Measurements from ENCODE around the gene MCRIP1.
A peak's percentile ranks its signal among the peaks of the same experiment; 100 is the strongest.

Gene MCRIP1

DNA sequence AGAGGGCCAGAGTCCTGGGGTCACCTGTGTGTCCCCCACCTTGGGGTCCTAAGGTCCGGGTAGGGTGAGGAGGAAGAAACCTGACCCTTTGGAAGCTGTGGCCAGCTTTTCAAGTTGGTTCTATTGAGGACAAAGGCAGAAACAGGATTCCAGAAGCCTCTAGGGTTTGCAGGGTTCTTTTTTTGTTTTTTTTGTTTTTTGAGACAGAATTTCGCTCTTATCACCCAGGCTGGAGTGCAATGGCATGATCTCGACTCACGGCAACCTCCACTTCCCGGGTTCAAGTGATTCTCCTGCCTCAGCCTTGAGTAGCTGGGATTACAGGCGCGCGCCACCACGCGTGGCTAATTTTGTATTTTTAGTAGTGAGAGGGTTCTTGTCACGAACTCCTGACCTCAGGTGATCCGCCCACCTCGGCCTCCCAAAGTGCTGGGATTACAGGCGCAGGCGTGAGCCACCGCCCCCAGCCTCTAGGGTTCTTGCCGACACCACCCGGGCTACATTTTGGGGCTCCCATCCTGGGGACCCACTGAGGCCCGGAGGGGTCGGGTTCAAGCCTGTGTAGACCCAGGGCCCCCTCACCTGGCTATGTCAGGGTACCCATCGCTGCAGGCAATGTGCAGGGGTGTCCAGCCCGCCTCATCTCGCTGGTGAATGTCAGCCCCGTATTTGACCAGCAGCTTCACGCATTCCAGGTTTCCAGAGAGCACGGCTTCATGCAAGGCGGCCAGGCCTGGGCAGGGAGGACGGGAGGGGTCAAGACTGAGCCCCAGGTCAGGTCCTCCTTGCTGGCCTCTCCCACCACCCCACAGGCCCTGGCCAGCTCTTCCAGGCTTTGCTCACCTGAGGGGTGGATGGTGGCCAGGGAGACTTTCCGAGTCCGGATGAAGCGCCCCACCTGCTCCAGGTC lies 1.1 kb upstream of the MCRIP1 start:
- Histone ChIP-seq H3K9ac (ENCODE audit: low read depth, low read length) (peak overlapping the region; percentile 92), H3K4me1 (ENCODE audit: control insufficient read depth, insufficient read depth, low read length) (no peaks in the 10 kb centered on the region), H3K4me3 (ENCODE audit: low read depth, low read length) (peak overlapping the region; percentile 84), H3K27me3 (ENCODE audit: control insufficient read depth, insufficient read depth, low read length) (no peaks in the 10 kb centered on the region), H3K9me3 (ENCODE audit: control insufficient read depth, insufficient read depth, low read length) (no peaks in the 10 kb centered on the region), H3K36me3 (ENCODE audit: control insufficient read depth, insufficient read depth, low read length) (no peaks in the 10 kb centered on the region)

DNA sequence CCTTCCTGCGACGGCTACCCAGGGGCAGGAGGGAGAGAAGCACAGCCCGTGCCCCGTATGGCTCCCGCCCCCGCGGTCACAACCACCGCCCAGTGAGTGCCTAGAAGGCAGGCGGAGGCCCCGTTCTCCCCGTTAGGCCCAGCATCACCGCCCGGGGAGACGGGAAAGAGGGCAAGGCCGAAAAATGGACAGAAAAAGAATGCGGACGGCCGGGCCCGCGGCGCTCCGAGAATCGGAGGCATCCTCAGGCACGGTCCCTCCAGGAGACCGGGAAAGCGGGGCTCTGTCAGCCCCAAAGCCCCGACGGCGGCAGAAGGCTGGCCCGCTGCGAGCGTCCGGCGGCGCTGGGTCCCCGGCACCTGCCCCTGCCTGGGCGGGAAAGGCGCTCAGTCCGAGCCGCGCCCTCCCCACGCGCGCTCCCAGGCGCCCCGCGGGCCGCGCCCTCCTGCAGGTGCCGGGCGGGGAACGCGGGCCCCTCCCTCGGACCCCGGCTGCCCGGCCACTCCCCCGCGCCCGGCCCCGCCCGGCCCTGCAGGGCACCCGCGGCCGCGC lies 407 bp downstream of the MCRIP1 start:
- no peaks in the 10 kb centered on the region for H3K4me1 ChIP-seq (ENCODE audit: control insufficient read depth, insufficient read depth, low read length)
- no peaks in the 10 kb centered on the region for H3K9me3 ChIP-seq (ENCODE audit: control insufficient read depth, insufficient read depth, low read length)
- H3K36me3 ChIP-seq (ENCODE audit: control insufficient read depth, insufficient read depth, low read length): no peaks in the 10 kb centered on the region
- H3K9ac ChIP-seq (ENCODE audit: low read depth, low read length): peak overlapping the region; percentile 49
- H3K4me3 ChIP-seq (ENCODE audit: low read depth, low read length): peak overlapping the region; percentile 76
- no peaks in the 10 kb centered on the region for H3K27me3 ChIP-seq (ENCODE audit: control insufficient read depth, insufficient read depth, low read length)

DNA sequence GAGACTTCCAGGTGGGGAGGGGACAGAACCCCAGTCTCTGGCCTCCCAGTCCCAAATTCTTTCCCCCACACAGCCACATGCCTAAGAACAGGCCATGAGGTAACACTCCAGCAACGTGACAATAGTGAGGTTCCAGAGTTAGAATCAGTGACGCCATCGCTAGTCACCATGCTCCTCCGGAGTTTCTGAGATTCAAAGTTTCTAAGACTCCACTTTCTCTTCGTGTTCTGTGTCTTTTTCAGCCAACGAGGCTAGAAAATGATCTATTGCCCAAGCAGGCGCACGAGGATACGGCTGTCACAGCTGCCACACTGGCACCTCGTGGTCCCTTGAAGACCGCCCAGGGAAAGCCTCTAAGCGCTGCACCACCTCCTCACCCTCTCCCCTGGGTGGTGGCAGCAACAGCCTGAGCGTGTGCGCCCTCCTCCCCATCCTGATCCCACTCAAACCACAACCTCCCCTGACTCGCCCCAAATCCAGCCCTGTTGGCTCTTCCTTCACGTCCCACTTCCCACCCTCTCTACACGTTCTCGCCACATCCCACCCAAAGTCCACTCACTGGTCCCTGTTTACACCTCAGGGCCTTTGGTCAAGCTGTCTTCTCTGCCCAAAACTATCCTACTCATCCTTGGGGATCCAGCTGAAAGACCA lies 1.0 kb downstream of the MCRIP1 start:
- no peaks in the 10 kb centered on the region for H3K9me3 ChIP-seq (ENCODE audit: control insufficient read depth, insufficient read depth, low read length)
- no peaks in the 10 kb centered on the region for H3K4me1 ChIP-seq (ENCODE audit: control insufficient read depth, insufficient read depth, low read length)
- peak overlapping the region; percentile 49 for H3K9ac ChIP-seq (ENCODE audit: low read depth, low read length)
- no peaks in the 10 kb centered on the region for H3K27me3 ChIP-seq (ENCODE audit: control insufficient read depth, insufficient read depth, low read length)
- H3K36me3 ChIP-seq (ENCODE audit: control insufficient read depth, insufficient read depth, low read length): no peaks in the 10 kb centered on the region
- H3K4me3 ChIP-seq (ENCODE audit: low read depth, low read length): peak overlapping the region; percentile 76

DNA sequence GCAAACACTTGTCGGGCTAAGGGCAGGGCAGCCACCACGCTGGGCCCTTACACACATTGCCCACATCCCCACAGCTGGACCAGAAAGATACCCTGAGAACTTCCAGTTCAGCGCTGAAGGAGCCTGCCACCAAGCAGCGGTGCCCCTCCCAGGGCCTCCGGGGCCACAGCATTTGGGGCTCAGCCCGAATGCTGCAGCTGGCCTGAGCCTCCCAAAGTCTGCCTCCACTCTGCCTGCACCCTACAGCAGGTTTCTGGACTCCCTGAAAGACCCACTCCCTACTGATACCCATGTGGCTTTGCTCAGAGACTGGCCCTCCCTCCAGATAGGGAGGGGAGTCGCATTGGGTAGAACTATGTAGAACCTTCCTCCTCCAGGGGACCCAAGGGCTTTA lies 1.5 kb downstream of the MCRIP1 start:
- Histone ChIP-seq H3K4me3 (ENCODE audit: low read depth, low read length) (no peak overlapping the region), H3K27me3 (ENCODE audit: control insufficient read depth, insufficient read depth, low read length) (no peaks in the 10 kb centered on the region), H3K9ac (ENCODE audit: low read depth, low read length) (no peak overlapping the region), H3K4me1 (ENCODE audit: control insufficient read depth, insufficient read depth, low read length) (no peaks in the 10 kb centered on the region), H3K36me3 (ENCODE audit: control insufficient read depth, insufficient read depth, low read length) (no peaks in the 10 kb centered on the region), H3K9me3 (ENCODE audit: control insufficient read depth, insufficient read depth, low read length) (no peaks in the 10 kb centered on the region)

DNA sequence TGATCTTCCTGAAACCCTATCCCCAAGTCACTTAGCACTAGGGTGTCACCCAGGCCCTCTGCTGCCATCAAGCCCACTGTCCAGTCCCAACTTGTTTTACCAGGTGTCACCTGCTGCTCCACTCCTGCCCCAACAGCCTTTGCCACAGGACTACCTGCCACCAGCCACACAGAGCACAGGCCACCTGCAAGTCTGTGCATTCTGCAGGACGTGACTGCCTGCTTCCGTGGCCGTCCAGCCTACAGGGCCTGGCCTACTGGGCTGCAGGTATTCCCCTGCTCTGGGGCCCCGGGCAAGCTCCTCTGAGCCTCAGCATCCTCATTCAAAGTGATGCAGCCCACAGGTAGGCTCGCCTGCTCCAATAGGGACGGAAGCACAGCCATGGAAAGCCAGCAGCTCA lies 3.2 kb downstream of the MCRIP1 start:
- Histone ChIP-seq H3K36me3 (ENCODE audit: control insufficient read depth, insufficient read depth, low read length) (no peaks in the 10 kb centered on the region), H3K4me3 (ENCODE audit: low read depth, low read length) (no peak overlapping the region), H3K27me3 (ENCODE audit: control insufficient read depth, insufficient read depth, low read length) (no peaks in the 10 kb centered on the region), H3K4me1 (ENCODE audit: control insufficient read depth, insufficient read depth, low read length) (no peaks in the 10 kb centered on the region), H3K9ac (ENCODE audit: low read depth, low read length) (no peak overlapping the region), H3K9me3 (ENCODE audit: control insufficient read depth, insufficient read depth, low read length) (no peaks in the 10 kb centered on the region)

DNA sequence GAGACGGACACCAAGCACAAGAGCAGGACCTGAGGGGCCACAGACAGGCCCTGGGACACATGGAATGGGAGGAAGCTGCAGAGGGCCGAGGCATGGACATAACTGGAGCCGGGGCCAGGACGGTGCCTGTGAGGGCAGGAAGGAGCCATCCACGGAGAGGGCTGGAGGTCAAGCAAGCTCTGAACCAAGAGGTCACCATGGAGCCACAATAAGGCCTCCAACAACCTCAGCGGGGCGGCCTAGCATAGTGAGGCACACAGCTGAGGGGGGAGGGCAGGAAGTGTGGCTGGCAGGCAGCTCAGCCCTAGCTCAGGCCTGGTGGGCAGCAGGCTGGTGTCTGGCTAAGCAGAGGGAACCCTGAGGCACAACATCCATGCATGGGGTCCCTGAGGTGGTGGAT lies 4.4 kb downstream of the MCRIP1 start:
- no peak overlapping the region for H3K4me3 ChIP-seq (ENCODE audit: low read depth, low read length)
- H3K27me3 ChIP-seq (ENCODE audit: control insufficient read depth, insufficient read depth, low read length): no peaks in the 10 kb centered on the region
- peaks cover under 1% of the 10 kb centered on the region for H3K36me3 ChIP-seq (ENCODE audit: control insufficient read depth, insufficient read depth, low read length)
- no peaks in the 10 kb centered on the region for H3K4me1 ChIP-seq (ENCODE audit: control insufficient read depth, insufficient read depth, low read length)
- H3K9ac ChIP-seq (ENCODE audit: low read depth, low read length): peak overlapping the region; percentile 60
- no peaks in the 10 kb centered on the region for H3K9me3 ChIP-seq (ENCODE audit: control insufficient read depth, insufficient read depth, low read length)

DNA sequence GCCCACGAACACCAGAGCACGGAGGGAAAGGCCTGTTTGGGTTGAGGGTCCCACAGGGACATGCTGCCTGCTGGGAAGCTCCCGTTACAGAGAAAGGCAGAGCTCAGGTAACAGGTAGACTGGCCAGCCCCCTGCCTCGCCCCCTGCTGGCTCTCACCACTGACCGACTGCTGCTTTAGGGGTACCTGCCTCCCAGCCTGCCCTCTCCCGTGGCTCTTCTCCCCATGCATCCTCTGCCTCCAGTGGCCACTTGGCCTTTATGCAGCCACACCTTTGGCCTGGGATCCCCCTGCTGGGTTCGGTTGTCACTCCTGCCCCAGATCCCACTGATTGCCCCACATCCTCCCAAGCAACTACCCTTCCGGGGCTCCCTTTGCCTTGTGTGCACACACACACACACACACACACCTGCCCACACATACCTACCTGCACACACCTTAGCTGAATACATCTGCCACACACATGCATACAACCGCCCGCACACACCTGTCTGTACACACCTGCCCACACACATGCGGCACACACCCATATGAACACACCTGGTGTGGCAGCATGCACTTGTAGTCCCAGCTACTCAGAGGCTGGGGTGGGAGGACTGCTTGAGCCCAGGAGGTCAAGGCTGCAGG lies 7.1 kb downstream of the MCRIP1 start:
- H3K4me3 ChIP-seq (ENCODE audit: low read depth, low read length): no peak overlapping the region
- no peaks in the 10 kb centered on the region for H3K9me3 ChIP-seq (ENCODE audit: control insufficient read depth, insufficient read depth, low read length)
- H3K27me3 ChIP-seq (ENCODE audit: control insufficient read depth, insufficient read depth, low read length): no peaks in the 10 kb centered on the region
- H3K4me1 ChIP-seq (ENCODE audit: control insufficient read depth, insufficient read depth, low read length): no peaks in the 10 kb centered on the region
- H3K9ac ChIP-seq (ENCODE audit: low read depth, low read length): no peak overlapping the region
- H3K36me3 ChIP-seq (ENCODE audit: control insufficient read depth, insufficient read depth, low read length): peaks cover 8% of the 10 kb centered on the region

DNA sequence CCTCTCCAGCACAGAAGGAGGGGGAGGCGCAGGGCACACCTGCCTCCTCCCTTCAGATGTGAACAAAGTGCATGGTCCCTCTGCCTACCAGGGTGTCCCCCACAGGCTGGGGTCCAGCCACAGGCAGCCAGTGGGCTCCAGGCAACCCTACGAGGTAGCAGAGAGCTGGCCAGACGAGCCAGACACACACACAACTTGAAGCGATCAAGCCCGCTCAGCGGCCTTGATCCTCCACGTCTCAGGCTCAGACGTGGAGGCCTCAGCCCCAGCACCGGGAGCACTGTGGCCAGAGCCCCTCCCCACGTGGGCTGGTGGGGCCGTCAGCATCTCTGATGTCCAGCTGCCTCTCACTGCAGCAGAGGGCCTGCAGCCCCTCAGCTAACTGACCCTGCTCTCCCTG lies 8.5 kb downstream of the MCRIP1 start:
- Histone ChIP-seq H3K4me3 (ENCODE audit: low read depth, low read length) (no peak overlapping the region), H3K36me3 (ENCODE audit: control insufficient read depth, insufficient read depth, low read length) (peaks cover 8% of the 10 kb centered on the region), H3K4me1 (ENCODE audit: control insufficient read depth, insufficient read depth, low read length) (peaks cover 3% of the 10 kb centered on the region), H3K27me3 (ENCODE audit: control insufficient read depth, insufficient read depth, low read length) (no peaks in the 10 kb centered on the region), H3K9ac (ENCODE audit: low read depth, low read length) (no peak overlapping the region), H3K9me3 (ENCODE audit: control insufficient read depth, insufficient read depth, low read length) (no peaks in the 10 kb centered on the region)

DNA sequence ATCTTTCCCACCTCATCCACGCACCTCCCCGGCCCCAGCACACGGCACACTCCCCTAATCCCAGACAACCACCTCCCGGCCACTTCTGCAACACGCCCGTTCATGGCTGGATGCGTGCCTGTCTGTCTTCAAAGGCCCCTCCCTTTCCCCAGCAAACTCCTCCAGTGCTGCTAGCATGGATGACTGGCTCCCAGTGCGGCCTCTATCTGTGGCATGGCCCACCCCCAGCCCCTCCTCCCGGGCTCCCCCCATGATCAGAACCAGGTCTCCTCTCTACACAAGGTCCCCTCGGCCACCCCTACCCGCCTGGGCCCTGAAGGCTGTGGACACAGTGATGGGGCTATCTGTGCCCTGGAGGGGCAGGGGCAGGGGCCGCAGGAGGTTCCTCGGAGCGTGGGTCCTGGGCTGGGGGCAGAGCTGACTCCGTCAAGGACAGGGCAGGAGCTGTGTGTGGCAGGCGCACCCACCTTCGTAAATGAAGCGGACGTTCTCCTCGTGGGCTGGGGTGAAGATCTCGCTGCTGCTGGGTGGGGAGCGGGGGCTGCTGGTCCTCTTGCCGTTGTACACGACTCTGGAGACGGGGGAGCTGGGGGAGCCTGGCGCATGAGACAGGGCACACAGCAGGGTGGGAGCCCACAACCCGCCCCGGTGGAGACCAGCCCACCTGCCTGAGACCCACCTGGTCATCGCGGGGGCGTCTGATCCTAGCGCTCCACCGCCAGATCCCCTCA lies 9.1 kb downstream of the MCRIP1 start:
- Histone ChIP-seq H3K4me3 (ENCODE audit: low read depth, low read length) (no peak overlapping the region), H3K9ac (ENCODE audit: low read depth, low read length) (no peak overlapping the region), H3K36me3 (ENCODE audit: control insufficient read depth, insufficient read depth, low read length) (peaks cover 8% of the 10 kb centered on the region), H3K27me3 (ENCODE audit: control insufficient read depth, insufficient read depth, low read length) (no peaks in the 10 kb centered on the region), H3K4me1 (ENCODE audit: control insufficient read depth, insufficient read depth, low read length) (peaks cover 5% of the 10 kb centered on the region), H3K9me3 (ENCODE audit: control insufficient read depth, insufficient read depth, low read length) (no peaks in the 10 kb centered on the region)

DNA sequence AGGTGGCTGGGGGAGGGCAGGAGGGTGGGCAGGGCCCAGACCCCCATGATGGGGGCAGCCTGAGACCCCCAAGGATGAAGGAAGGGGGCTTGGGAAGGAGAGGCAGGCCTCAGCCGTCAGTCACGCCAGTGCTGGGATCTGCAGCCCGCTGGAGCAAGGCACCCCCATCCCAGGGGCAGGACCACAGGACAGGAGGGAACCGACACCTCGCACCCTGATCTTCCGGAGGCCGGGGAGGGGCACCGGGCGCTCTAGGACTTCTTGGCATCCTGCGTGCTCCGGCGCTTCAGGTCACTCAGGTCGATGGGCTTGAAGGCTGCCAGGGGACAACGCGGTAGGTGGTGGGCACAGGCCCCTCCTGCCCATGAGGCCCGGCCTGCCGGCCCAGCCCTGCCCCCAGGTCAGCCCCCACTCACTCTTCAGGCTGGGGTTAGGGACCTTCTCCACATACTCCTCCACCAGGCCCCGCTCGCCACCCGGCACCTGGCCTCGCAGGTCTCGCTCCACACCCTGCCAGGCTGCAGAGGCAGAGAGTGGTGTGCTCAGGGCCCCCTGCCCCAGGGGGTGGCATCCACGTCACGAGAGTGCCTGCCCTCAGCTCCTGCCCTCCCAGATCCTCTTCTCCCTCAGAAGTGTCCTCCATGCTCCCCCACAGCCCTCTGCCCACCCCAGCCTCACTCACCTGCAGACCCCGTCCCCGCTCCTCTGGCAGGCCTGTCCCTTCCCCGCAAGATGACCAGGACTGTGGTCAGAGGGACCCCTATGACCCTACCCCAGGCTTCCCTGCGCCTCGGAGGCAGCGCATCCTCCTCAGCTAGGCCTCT lies 9.9 kb downstream of the MCRIP1 start:
- Histone ChIP-seq H3K4me3 (ENCODE audit: low read depth, low read length) (no peak overlapping the region), H3K27me3 (ENCODE audit: control insufficient read depth, insufficient read depth, low read length) (no peaks in the 10 kb centered on the region), H3K9ac (ENCODE audit: low read depth, low read length) (no peak overlapping the region), H3K36me3 (ENCODE audit: control insufficient read depth, insufficient read depth, low read length) (peaks cover 8% of the 10 kb centered on the region), H3K4me1 (ENCODE audit: control insufficient read depth, insufficient read depth, low read length) (peaks cover 5% of the 10 kb centered on the region), H3K9me3 (ENCODE audit: control insufficient read depth, insufficient read depth, low read length) (no peaks in the 10 kb centered on the region)

DNA sequence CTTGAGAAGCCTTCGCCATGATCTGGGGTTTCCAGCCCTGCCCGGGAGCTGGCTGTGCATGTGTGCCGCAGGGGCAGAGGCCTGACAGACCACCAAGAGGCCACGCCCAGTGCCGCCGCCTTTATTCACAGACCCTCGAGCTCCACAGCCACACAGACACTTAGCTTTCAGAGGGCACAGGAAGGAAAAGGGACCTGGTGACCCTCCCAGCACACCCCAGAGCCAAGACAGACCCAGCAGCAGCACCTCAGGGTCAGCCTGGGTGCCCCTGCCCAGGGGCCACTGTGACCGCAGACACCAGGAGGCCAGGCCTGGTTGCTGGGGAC lies 10.8 kb downstream of the MCRIP1 start:
- Histone ChIP-seq H3K36me3 (ENCODE audit: control insufficient read depth, insufficient read depth, low read length) (peaks cover 8% of the 10 kb centered on the region), H3K9ac (ENCODE audit: low read depth, low read length) (no peak overlapping the region), H3K4me3 (ENCODE audit: low read depth, low read length) (no peak overlapping the region), H3K27me3 (ENCODE audit: control insufficient read depth, insufficient read depth, low read length) (no peaks in the 10 kb centered on the region), H3K9me3 (ENCODE audit: control insufficient read depth, insufficient read depth, low read length) (no peaks in the 10 kb centered on the region), H3K4me1 (ENCODE audit: control insufficient read depth, insufficient read depth, low read length) (peaks cover 5% of the 10 kb centered on the region)
